Right atrium auricular region (tissue), 2 donors: Measurements from ENCODE around the gene SNAPC4. TPM values are rescaled to one million over a fixed set of nuclear protein-coding genes. Genes with fewer than 3 reads are reported as not detected.

Experiments
- DNase-seq: peaks from one replicate; pipeline ENCODE4 v3.0.0-alpha.2; 2019; ENCODE audit warnings: low spot score
- H3K27ac ChIP-seq, 2 donors: fragments of 200-600 bp; sonication (generic); 1 replicate in 1 of 2; 2 replicates in 1 of 2; pipeline ENCODE4 v1.5.1; 2016 to 2019
- H3K27me3 ChIP-seq, 2 donors: fragments of 200-600 bp; sonication (generic); one replicate each; pipeline versions ENCODE4 v1.5.1 to v1.6.0; 2017 to 2019
- H3K36me3 ChIP-seq: fragments of 200-600 bp; sonication (generic); one replicate; pipeline ENCODE4 v1.5.1; 2016
- H3K4me1 ChIP-seq, 2 donors: fragments of 200-600 bp; sonication (generic); one replicate each; pipeline versions ENCODE4 v1.5.1 to v1.6.0; 2017 to 2019
- H3K4me3 ChIP-seq, 2 donors: fragments of 200-600 bp; sonication (generic); 1 replicate in 1 of 2; 2 replicates in 1 of 2; pipeline ENCODE4 v1.5.1; 2017 to 2019; ENCODE audit warnings: mild to moderate bottlenecking in 1 of 2, moderate library complexity in 1 of 2
- H3K9me3 ChIP-seq, 2 donors: fragments of 200-600 bp; sonication (generic); one replicate each; pipeline ENCODE4 v1.5.1; 2019
- total RNA-seq, 2 donors: library from RNA; depleted of rRNA; stranded (reverse); fragments of >200 nt; gene quantifications; one replicate each; pipeline ENCODE4 v1.1.0, GENCODE V29; 2016
- TF ChIP-seq, protein P1 (sequence below), 2 donors: fragments of 200-600 bp; sonication (generic); IDR thresholded peaks; one replicate each; pipeline ENCODE4 v1.5.1; 2019; ENCODE audit warnings: antibody characterized with exemption in 2 of 2

SNAPC4 gene
- total RNA-seq, 2 donors from 2014 or later = 2.5 to 4.4 TPM

DNA sequence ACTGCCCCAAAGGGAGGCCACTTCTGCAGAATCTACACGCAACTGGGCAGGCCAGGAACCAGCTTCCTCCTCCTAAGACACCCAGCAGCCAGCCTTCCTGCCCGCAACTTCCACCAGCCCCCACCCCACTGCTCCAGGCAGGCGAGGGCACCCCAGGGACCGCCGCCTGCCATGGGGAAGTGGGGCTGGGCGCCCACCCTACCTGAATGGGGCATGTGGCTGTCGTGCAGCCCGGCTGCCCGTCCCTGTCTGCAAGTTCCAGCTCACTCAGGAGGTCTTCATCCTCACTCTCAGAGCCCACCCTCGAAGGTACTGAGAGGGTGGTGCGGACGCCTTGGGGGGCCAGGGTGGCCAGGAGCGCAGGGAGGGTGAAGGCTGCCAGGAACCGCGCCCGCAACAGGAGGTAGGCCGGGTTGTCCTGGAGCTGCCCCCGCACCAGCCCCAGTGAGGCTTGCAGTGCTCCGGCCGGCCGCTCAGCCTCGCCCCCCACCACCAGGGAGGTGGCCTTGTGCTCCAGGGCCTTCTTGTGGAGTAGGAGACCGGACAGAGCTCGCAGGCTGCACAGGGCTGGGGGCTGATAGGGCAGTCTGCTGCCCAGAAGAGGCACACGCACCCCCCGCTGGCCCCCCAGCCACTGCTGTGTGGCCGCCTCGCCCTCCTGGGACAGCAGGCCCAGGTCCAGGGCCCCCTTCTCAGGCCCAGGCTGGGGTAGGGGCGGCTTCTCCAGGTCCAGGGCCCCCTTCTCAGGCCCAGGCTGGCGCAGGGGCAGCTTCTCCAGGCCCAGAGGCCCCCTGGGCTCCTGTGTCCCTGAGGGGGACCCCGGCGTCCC, 22.4 kb downstream of the SNAPC4 start:
- Histone ChIP-seq H3K9me3 (no peaks in the 10 kb centered on the region), H3K4me1 (peaks cover 0 to 24% of the 10 kb centered on the region in 2 donors), H3K4me3 (no peak overlapping the region), H3K36me3 (peaks cover 4% of the 10 kb centered on the region), H3K27ac (no peak overlapping the region), H3K27me3 (no peaks in the 10 kb centered on the region)
- no peak for DNase-seq
- TF ChIP-seq, protein P1, sequence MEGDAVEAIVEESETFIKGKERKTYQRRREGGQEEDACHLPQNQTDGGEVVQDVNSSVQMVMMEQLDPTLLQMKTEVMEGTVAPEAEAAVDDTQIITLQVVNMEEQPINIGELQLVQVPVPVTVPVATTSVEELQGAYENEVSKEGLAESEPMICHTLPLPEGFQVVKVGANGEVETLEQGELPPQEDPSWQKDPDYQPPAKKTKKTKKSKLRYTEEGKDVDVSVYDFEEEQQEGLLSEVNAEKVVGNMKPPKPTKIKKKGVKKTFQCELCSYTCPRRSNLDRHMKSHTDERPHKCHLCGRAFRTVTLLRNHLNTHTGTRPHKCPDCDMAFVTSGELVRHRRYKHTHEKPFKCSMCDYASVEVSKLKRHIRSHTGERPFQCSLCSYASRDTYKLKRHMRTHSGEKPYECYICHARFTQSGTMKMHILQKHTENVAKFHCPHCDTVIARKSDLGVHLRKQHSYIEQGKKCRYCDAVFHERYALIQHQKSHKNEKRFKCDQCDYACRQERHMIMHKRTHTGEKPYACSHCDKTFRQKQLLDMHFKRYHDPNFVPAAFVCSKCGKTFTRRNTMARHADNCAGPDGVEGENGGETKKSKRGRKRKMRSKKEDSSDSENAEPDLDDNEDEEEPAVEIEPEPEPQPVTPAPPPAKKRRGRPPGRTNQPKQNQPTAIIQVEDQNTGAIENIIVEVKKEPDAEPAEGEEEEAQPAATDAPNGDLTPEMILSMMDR (IDR thresholded peaks at IDR 0.05) = no peak

- Histone ChIP-seq H3K27me3 (no peaks in the 10 kb centered on the region), H3K4me3 (no peak overlapping the region), H3K4me1 (peaks cover 0 to 30% of the 10 kb centered on the region in 2 donors), H3K9me3 (no peaks in the 10 kb centered on the region), H3K27ac (no peak overlapping the region), H3K36me3 (peaks cover 4% of the 10 kb centered on the region)
- TF ChIP-seq, protein P1 (IDR thresholded peaks at IDR 0.05) = no peak
- DNase-seq = no peak
Observed at GRCh38 chr9:136376457-136376856, 23.5 kb downstream of the SNAPC4 start.

- no peak overlapping the region for H3K4me3 ChIP-seq
- H3K9me3 ChIP-seq = no peaks in the 10 kb centered on the region
- no peaks in the 10 kb centered on the region for H3K27me3 ChIP-seq
- no peak overlapping the region for H3K27ac ChIP-seq
- H3K4me1 ChIP-seq = peaks cover 0 to 24% of the 10 kb centered on the region in 2 donors
- no peak for DNase-seq
- TF ChIP-seq, protein P1 (IDR thresholded peaks at IDR 0.05) = no peak
- peaks cover 4% of the 10 kb centered on the region for H3K36me3 ChIP-seq
Observed at GRCh38 chr9:136375096-136375495, 24.9 kb downstream of the SNAPC4 start.

DNA sequence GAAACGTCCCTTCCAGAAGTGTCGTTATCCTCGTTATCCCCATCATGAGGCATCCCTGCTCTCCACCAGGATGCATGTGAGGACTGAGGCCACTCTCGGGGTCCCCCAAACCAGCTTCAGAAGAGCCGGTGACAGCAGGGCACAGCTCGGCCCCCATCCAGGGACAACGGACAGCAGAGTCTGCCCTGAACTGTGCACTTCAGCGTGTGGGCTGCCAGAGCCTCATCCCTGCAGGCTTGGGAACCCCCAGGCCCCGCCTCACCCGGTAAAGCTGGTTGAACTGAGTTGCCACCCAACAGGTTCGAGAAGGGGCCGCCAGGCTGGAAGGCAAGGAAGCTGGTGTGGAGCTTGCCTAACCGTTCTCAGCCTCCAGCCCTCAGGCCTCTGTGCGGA, 25.8 kb downstream of the SNAPC4 start:
- TF ChIP-seq, protein P1 (IDR thresholded peaks at IDR 0.05) = no peak
- H3K4me3 ChIP-seq = no peak overlapping the region
- no peak for DNase-seq
- no peaks in the 10 kb centered on the region for H3K27me3 ChIP-seq
- H3K36me3 ChIP-seq = no peaks in the 10 kb centered on the region
- H3K9me3 ChIP-seq = no peaks in the 10 kb centered on the region
- H3K27ac ChIP-seq = no peak overlapping the region
- H3K4me1 ChIP-seq = peaks cover 0 to 24% of the 10 kb centered on the region in 2 donors

GRCh38 chr9:136373300-136374182, 26.4 kb downstream of the SNAPC4 start, which contains the start of gene CARD9:
Gene CARD9 (minus strand): TSS chr9:136373669. CDS start chr9:136372078, 1,591 bp downstream.
- H3K36me3 ChIP-seq = no peaks in the 10 kb centered on the region
- no peak for DNase-seq
- H3K4me3 ChIP-seq = peak within 1 kb of the TSS in 1 of 2 donors; percentile 27
- no peaks in the 10 kb centered on the region for H3K9me3 ChIP-seq
- peaks cover 0 to 19% of the 10 kb centered on the region in 2 donors for H3K4me1 ChIP-seq
- TF ChIP-seq, protein P1 (IDR thresholded peaks at IDR 0.05) = no peak
- no peaks in the 10 kb centered on the region for H3K27me3 ChIP-seq
- no peak within 1 kb of the TSS for H3K27ac ChIP-seq
